MCF 10A (cell line): ENCODE measurements around the gene KCNMA1. TPM values are rescaled to one million over a fixed set of nuclear protein-coding genes. Genes with fewer than 3 reads are reported as not detected.

Experiments used
- BruUV-seq: library from RNA; stranded (reverse); fragments of 400-500 nt; replicated peaks from 2 replicates; lab custom pipeline; 2021; lab: Mats Ljungman, UMichigan
- CTCF ChIA-PET: fragments of 300-600 bp; sonication (Branson Sonifier 250); formaldehyde crosslinking; extraction: SDS; loops from one replicate; lab custom pipeline; 2021; ENCODE audit warnings: antibody characterized with exemption, inconsistent platforms; lab: Yijun Ruan, JAX
- POLR2A ChIA-PET: fragments of 300-600, 350-650 bp; sonication (Branson Sonifier 250); formaldehyde crosslinking; extraction: SDS; loops from one replicate; lab custom pipeline; 2020; ENCODE audit warnings: antibody characterized with exemption, inconsistent platforms; lab: Yijun Ruan, JAX
- DNase-seq: peaks from one replicate; pipeline ENCODE4 v3.0.0-alpha.2; 2018; ENCODE audit not compliant: unreplicated experiment
- H3K27ac Mint-ChIP-seq: one replicate; pipeline ENCODE4 v1.8.0; 2022; ENCODE audit warnings: mild to moderate bottlenecking, low read depth, mixed read lengths; ENCODE audit not compliant: unreplicated experiment
- H3K27me3 Mint-ChIP-seq: one replicate; pipeline ENCODE4 v1.8.0; 2022; ENCODE audit warnings: mixed read lengths; ENCODE audit not compliant: insufficient read depth, unreplicated experiment
- H3K36me3 Mint-ChIP-seq: one replicate; pipeline ENCODE4 v1.8.0; 2022; ENCODE audit warnings: mild to moderate bottlenecking, moderate library complexity, mixed read lengths; ENCODE audit not compliant: insufficient read depth, unreplicated experiment
- H3K4me1 Mint-ChIP-seq: one replicate; pipeline ENCODE4 v1.8.0; 2022; ENCODE audit warnings: mixed read lengths; ENCODE audit not compliant: insufficient read depth, unreplicated experiment
- H3K4me3 Mint-ChIP-seq: one replicate; pipeline ENCODE4 v1.8.0; 2022; ENCODE audit warnings: mild to moderate bottlenecking, moderate library complexity, mixed read lengths; ENCODE audit not compliant: unreplicated experiment
- H3K9me3 Mint-ChIP-seq: one replicate; pipeline ENCODE4 v1.8.0; 2022; ENCODE audit warnings: mixed read lengths; ENCODE audit not compliant: unreplicated experiment
- CTCF ChIP-seq: fragments of 200-600 bp; IDR thresholded peaks from one replicate; pipeline ENCODE4 v1.8.0; 2022; ENCODE audit warnings: antibody characterized with exemption, mild to moderate bottlenecking; ENCODE audit not compliant: unreplicated experiment
- intact Hi-C: fragments of 100-400 bp; cut with micrococcal nuclease; formaldehyde crosslinking; loops from 2 replicates; pipeline ENCODE4 v1.14.1; 2022
- total RNA-seq: library from RNA; stranded (reverse); gene quantifications from 2 replicates; pipeline ENCODE4 v1.2.3, GENCODE V29; 2022

KCNMA1 gene
- total RNA-seq, 1 experiment from 2014 or later, result 7.5 TPM

DNA sequence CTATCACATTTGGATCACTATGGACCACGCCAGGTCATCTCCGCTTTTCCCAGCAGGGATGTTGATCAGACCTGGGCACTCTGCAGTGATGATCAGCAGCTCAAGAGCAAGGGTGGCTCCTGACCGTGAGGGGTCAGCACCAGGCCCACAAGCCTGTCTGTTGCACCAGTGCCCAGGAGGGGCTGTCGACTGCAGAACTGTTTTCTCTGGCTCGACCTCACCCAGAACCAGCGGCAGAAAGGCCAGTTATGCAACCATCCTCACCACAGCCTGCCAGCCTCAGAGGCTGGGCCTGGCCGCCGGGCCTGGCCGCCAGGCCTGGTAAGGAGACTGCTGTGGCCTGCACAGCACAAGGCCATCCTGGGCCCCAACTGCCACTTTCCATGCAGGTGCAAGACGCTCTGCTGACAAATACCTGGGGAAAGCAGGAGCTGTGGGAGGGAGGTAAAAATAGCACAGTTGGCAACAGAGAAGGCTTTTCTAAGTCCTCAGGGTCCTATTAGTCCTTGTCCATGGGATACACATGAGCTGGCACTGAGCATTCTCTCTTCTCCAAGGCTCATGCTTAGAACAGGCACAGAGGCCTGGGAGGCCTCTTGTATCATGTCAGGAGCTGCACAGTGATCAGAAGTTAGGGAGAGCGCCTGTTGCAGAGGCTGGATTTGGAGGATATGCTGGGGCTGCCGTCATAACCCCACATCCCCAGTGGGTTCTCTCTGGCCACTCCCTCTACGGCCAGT is 17.5 kb downstream of the KCNMA1 start:
- no peak for DNase-seq
- Mint-ChIP-seq H3K27me3 (no peaks in the 10 kb centered on the region), H3K27ac (no peak overlapping the region), H3K9me3 (no peaks in the 10 kb centered on the region), H3K4me3 (no peak overlapping the region), H3K4me1 (no peaks in the 10 kb centered on the region), H3K36me3 (no peaks in the 10 kb centered on the region)
- BruUV-seq, result no TSS peak
- POLR2A ChIA-PET, result no interaction called here
- no peak for TF ChIP-seq CTCF
- intact Hi-C loops, result no loop called here
- CTCF ChIA-PET, result interaction anchor here (0.6 to 1.5 kb wide), 4 partner anchors 21 to 446 kb away, joined by 3 to 4 read pairs (median 4); no protein-coding TSS in a partner anchor

DNA sequence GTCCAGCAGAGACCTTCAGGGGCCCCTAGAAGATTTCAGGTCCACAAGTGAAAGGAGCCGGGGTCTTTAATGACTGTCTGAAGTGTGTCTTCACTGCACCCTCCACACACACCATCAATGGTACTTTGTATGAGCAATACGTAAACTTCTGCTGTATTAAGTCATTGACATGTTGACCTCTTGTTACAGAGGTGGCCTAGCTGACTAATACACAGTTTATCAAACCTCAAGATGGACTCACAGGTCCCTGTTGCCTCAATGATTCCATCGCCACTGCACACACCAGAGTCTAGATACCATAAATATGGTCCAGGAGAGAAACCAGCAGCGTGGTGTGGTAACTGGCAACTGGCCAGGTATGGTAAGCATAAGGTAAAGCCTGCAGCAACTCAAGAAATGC is 19.5 kb downstream of the KCNMA1 start:
- no peak overlapping the region for H3K27ac Mint-ChIP-seq
- no peaks in the 10 kb centered on the region for H3K27me3 Mint-ChIP-seq
- H3K4me1 Mint-ChIP-seq, result no peaks in the 10 kb centered on the region
- ChIA-PET POLR2A (no interaction called here), CTCF (no interaction called here)
- no peaks in the 10 kb centered on the region for H3K36me3 Mint-ChIP-seq
- no peak for TF ChIP-seq CTCF
- H3K4me3 Mint-ChIP-seq, result no peak overlapping the region
- intact Hi-C loops, result no loop called here
- no peak for DNase-seq
- no TSS peak for BruUV-seq
- no peaks in the 10 kb centered on the region for H3K9me3 Mint-ChIP-seq

- POLR2A ChIA-PET, result no interaction called here
- TF ChIP-seq CTCF, result no peak
- CTCF ChIA-PET, result interaction anchor here (0.6 to 0.7 kb wide), 2 partner anchors 67 to 310 kb away, joined by 3 read pairs; no protein-coding TSS in a partner anchor
Observed at GRCh38 chr10:77616766-77617165, 20.8 kb downstream of the KCNMA1 start.

DNA sequence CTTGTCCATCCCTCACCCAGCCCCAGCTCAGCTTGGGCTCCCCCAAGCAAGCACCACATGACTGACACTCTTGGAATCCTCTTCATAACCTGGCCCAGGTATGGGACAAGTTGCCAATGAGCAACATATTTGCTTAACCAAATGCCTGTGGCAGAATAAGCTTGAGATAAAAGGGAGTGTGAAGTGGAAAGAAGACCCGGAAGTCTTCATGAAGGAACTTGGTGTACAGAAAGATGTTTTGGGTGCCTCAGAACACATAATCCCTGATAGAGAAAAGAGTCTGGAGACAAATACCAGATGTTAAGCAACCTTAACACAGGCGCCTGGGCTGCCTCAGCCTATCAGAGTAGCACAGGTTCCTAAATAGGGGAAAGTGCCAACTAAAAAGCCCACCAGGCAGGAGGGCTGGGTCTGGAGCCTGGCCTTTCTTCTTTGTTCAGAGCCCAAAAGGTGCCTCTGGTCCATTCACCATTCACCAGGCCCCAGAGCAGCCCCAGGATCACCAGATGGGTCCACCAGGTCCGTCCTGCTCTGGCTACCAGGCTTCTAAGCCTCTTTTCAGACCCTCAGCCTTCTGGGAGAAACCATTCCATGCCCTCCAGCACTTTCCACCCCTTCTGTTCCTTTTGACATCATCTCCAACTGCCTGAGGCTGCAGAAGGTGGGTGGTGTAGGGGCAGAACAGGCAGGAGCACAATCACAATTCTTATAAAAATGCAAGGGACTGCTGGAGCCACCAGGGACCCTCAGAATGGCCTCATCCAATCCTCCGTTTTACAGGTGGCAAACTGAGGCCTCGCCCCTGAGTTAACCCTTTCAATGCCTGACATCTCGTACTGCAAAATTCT is 22.6 kb downstream of the KCNMA1 start:
- no peak for DNase-seq
- intact Hi-C loops, result no loop called here
- CTCF ChIA-PET, result interaction anchor here (0.5 to 0.9 kb wide), 2 partner anchors 74 to 222 kb away, joined by 3 read pairs; no protein-coding TSS in a partner anchor

More at GRCh38 chr10:77616766-77617165, 20.8 kb downstream of the KCNMA1 start:
- no peaks in the 10 kb centered on the region for H3K4me1 Mint-ChIP-seq
- H3K9me3 Mint-ChIP-seq, result no peaks in the 10 kb centered on the region
- H3K36me3 Mint-ChIP-seq, result no peaks in the 10 kb centered on the region
- no TSS peak for BruUV-seq
- intact Hi-C loops, result no loop called here
- no peaks in the 10 kb centered on the region for H3K27me3 Mint-ChIP-seq
- H3K27ac Mint-ChIP-seq, result no peak overlapping the region
- no peak for DNase-seq
- no peak overlapping the region for H3K4me3 Mint-ChIP-seq

More for the DNA sequence above, 22.6 kb downstream of the KCNMA1 start:
- no peaks in the 10 kb centered on the region for H3K9me3 Mint-ChIP-seq
- H3K27me3 Mint-ChIP-seq, result no peaks in the 10 kb centered on the region
- no peak overlapping the region for H3K27ac Mint-ChIP-seq
- no TSS peak for BruUV-seq
- no peak overlapping the region for H3K4me3 Mint-ChIP-seq
- no peak for TF ChIP-seq CTCF
- POLR2A ChIA-PET, result no interaction called here
- no peaks in the 10 kb centered on the region for H3K4me1 Mint-ChIP-seq
- H3K36me3 Mint-ChIP-seq, result no peaks in the 10 kb centered on the region
